BE2C (cell line): ENCODE data around the gene ZNF774.

ENCODE experiments used
- DNase-seq: peaks from one replicate; pipeline ENCODE4 v3.0.0-alpha.2; 2020
- H3K27me3 ChIP-seq: fragments of 250-450 bp; sonication (Bioruptor Pico); 2 replicates; pipeline ENCODE4 v1.5.1; 2020; ENCODE audit warnings: mild to moderate bottlenecking
- H3K36me3 ChIP-seq: fragments of 250-450 bp; sonication (Bioruptor Pico); 2 replicates; pipeline ENCODE4 v1.5.1; 2020; ENCODE audit warnings: mild to moderate bottlenecking
- H3K4me1 ChIP-seq: fragments of 250-450 bp; sonication (Bioruptor Pico); 2 replicates; pipeline ENCODE4 v1.5.1; 2020
- H3K4me3 ChIP-seq: 2 replicates; pipeline ENCODE4 v1.5.1; 2011; ENCODE audit warnings: low read depth, low read length
- H3K9me3 ChIP-seq: fragments of 250-450 bp; sonication (Bioruptor Pico); 2 replicates; pipeline ENCODE4 v1.5.1; 2020
- CTCF ChIP-seq: IDR thresholded peaks from 2 replicates; pipeline ENCODE4 v1.5.1; 2012; ENCODE audit warnings: mild to moderate bottlenecking, low read depth, low read length

ZNF774 gene

GRCh38 chr15:90388462-90389380 is 36.6 kb downstream of the ZNF774 start:
- H3K27me3 ChIP-seq: no peaks in the 10 kb centered on the region
- H3K9me3 ChIP-seq: no peaks in the 10 kb centered on the region
- H3K4me3 ChIP-seq: peak overlapping the region; percentile 79
- DNase-seq: peak; percentile 64
- H3K36me3 ChIP-seq: peaks cover 3% of the 10 kb centered on the region; the same call in 1 of the 2 replicates
- no peaks in the 10 kb centered on the region for H3K4me1 ChIP-seq
- no peak for TF ChIP-seq CTCF

DNA sequence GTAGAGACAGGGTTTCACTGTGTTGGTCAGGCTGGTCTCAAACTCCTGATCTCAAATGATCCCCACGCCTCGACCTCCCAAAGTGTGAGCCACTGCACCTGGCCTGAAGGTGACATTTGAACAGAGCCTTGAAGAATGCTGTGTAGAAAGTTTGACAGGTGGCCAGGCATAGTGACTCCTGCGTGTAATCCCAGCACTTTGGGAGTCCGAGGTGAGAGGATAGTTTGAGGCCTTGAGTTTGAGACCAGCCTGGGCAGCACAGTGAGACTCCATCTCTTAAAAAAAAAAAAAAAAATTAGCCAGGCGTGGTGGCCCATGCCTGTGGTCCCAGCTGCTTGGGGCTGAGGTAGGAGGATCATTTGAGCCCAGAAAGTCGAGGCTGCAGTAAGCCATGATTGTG is 37.4 kb downstream of the ZNF774 start:
- DNase-seq: no peak
- no peaks in the 10 kb centered on the region for H3K27me3 ChIP-seq
- peaks cover 3% of the 10 kb centered on the region; the same call in 1 of the 2 replicates for H3K36me3 ChIP-seq
- H3K4me1 ChIP-seq: no peaks in the 10 kb centered on the region
- H3K9me3 ChIP-seq: no peaks in the 10 kb centered on the region
- no peak for TF ChIP-seq CTCF
- no peak overlapping the region for H3K4me3 ChIP-seq

DNA sequence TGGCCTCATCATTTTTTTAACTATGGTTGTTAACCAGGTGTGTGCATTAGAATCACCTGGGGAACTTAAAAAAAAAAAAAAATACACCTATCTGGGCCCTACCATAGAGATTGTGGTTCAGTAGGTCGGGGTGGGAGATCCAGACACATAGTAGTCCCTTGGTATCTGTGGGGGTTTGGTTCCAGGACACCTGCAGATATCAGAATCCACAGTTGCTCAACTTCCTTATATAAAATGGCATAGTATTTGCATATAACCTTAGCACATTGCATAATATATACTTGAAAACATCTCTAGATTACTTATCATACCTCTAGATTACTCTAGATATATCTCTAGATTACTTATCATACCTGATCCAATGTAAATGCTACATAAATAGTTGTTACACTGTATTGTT is 41.0 kb downstream of the ZNF774 start:
- no peak for TF ChIP-seq CTCF
- Histone ChIP-seq H3K4me1 (no peaks in the 10 kb centered on the region), H3K9me3 (no peaks in the 10 kb centered on the region), H3K36me3 (peaks cover 3% of the 10 kb centered on the region; the same call in 1 of the 2 replicates), H3K27me3 (no peaks in the 10 kb centered on the region), H3K4me3 (no peak overlapping the region)
- no peak for DNase-seq

- no peak overlapping the region for H3K4me3 ChIP-seq
- H3K4me1 ChIP-seq: no peaks in the 10 kb centered on the region
Observed at GRCh38 chr15:90394074-90394473, 42.0 kb downstream of the ZNF774 start.

DNA sequence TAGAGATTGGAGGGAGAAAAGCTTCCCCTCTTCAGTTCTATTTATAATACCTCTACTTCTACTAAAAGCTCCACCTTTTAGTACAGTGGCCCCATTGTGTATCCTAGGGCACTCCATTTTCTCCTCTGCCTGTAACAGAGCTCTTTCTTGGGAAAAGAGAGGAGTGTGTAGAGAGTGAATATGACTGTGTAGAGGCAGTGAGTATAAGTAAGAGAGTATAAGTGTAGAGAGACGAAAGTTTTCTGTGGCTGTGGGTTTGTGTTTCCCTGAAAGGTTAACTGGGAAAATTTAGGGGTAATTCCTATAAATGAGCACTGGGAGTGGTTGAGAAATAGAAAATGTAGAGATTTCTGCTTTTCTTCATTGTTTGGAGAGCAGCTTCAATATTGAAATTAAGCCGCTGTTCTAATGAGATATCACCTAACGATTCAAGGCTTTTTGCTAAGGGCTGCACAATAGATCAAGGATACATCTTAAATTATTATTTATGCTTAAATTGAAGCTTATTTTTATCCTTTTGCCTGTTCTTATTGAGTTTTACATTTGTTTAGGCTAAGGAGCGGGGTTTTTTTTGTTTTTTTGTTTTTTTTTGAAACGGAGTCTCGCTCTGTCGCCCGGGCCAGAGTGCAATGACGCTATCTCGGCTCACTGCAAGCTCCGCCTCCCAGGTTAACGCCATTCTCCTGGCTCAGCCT is 42.8 kb downstream of the ZNF774 start:
- Histone ChIP-seq H3K4me1 (no peaks in the 10 kb centered on the region), H3K9me3 (no peaks in the 10 kb centered on the region), H3K27me3 (no peaks in the 10 kb centered on the region), H3K4me3 (no peak overlapping the region), H3K36me3 (peaks cover 3% of the 10 kb centered on the region; the same call in 1 of the 2 replicates)
- no peak for TF ChIP-seq CTCF
- no peak for DNase-seq

More at GRCh38 chr15:90394074-90394473, 42.0 kb downstream of the ZNF774 start:
- DNase-seq: no peak
- H3K9me3 ChIP-seq: no peaks in the 10 kb centered on the region
- no peaks in the 10 kb centered on the region for H3K27me3 ChIP-seq
- TF ChIP-seq CTCF: no peak
- peaks cover 3% of the 10 kb centered on the region; the same call in 1 of the 2 replicates for H3K36me3 ChIP-seq
